ENCODE data around the gene ENGASE. TPM values are rescaled to one million over a fixed set of nuclear protein-coding genes. Genes with fewer than 3 reads are reported as not detected.

ENGASE gene
- total RNA-seq, 1 donor from 2014 or later: 51.5 TPM

DNA sequence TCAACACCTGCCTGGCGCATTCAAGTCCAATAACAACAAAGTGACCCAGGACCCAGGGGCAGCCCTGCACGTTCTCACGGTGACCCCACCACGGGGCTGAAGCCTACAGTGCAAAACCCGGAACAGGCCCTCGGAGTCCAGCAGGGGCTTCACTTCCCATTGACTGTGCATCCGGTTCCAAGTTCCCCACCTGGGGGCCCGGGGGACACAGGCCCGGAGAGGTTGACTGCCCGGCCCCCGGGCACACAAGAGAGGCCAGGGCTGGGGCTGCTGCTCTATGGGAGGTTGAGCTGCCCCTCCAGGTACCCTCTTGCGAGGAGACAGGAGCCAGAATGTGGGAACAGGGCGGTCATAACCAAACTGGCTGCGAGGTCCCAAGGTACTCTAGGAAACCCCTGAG is 31.3 kb downstream of the ENGASE start:
- Mint-ChIP-seq H3K36me3 (ENCODE audit: unreplicated experiment) (no peaks in the 10 kb centered on the region), H3K27me3 (ENCODE audit: unreplicated experiment) (peaks cover 12% of the 10 kb centered on the region), H3K4me1 (ENCODE audit: low read depth, unreplicated experiment) (peaks cover 4% of the 10 kb centered on the region), H3K9me3 (ENCODE audit: unreplicated experiment) (peaks cover 8% of the 10 kb centered on the region), H3K4me3 (ENCODE audit: unreplicated experiment) (no peak overlapping the region), H3K27ac (ENCODE audit: unreplicated experiment) (no peak overlapping the region)
- no peak for DNase-seq
- TF ChIP-seq, protein P1, sequence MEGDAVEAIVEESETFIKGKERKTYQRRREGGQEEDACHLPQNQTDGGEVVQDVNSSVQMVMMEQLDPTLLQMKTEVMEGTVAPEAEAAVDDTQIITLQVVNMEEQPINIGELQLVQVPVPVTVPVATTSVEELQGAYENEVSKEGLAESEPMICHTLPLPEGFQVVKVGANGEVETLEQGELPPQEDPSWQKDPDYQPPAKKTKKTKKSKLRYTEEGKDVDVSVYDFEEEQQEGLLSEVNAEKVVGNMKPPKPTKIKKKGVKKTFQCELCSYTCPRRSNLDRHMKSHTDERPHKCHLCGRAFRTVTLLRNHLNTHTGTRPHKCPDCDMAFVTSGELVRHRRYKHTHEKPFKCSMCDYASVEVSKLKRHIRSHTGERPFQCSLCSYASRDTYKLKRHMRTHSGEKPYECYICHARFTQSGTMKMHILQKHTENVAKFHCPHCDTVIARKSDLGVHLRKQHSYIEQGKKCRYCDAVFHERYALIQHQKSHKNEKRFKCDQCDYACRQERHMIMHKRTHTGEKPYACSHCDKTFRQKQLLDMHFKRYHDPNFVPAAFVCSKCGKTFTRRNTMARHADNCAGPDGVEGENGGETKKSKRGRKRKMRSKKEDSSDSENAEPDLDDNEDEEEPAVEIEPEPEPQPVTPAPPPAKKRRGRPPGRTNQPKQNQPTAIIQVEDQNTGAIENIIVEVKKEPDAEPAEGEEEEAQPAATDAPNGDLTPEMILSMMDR (IDR thresholded peaks at IDR 0.05; ENCODE audit: partially characterized antibody, unreplicated experiment): no peak

GRCh38 chr17:79106958-79107357 is 32.3 kb downstream of the ENGASE start:
- H3K27me3 Mint-ChIP-seq (ENCODE audit: unreplicated experiment): peaks cover 13% of the 10 kb centered on the region
- H3K9me3 Mint-ChIP-seq (ENCODE audit: unreplicated experiment): peaks cover 8% of the 10 kb centered on the region
- no peaks in the 10 kb centered on the region for H3K36me3 Mint-ChIP-seq (ENCODE audit: unreplicated experiment)
- H3K4me3 Mint-ChIP-seq (ENCODE audit: unreplicated experiment): no peak overlapping the region
- DNase-seq: no peak
- TF ChIP-seq, protein P1 (IDR thresholded peaks at IDR 0.05; ENCODE audit: partially characterized antibody, unreplicated experiment): no peak
- peaks cover 4% of the 10 kb centered on the region for H3K4me1 Mint-ChIP-seq (ENCODE audit: low read depth, unreplicated experiment)
- no peak overlapping the region for H3K27ac Mint-ChIP-seq (ENCODE audit: unreplicated experiment)

- no peak for DNase-seq
- no peak overlapping the region for H3K4me3 Mint-ChIP-seq (ENCODE audit: unreplicated experiment)
- H3K36me3 Mint-ChIP-seq (ENCODE audit: unreplicated experiment): no peaks in the 10 kb centered on the region
- peaks cover 11% of the 10 kb centered on the region for H3K27me3 Mint-ChIP-seq (ENCODE audit: unreplicated experiment)
- no peak overlapping the region for H3K27ac Mint-ChIP-seq (ENCODE audit: unreplicated experiment)
- TF ChIP-seq, protein P1 (IDR thresholded peaks at IDR 0.05; ENCODE audit: partially characterized antibody, unreplicated experiment): no peak
- H3K9me3 Mint-ChIP-seq (ENCODE audit: unreplicated experiment): peaks cover 8% of the 10 kb centered on the region
- H3K4me1 Mint-ChIP-seq (ENCODE audit: low read depth, unreplicated experiment): peaks cover 4% of the 10 kb centered on the region
Measured at GRCh38 chr17:79107499-79108231, 33.0 kb downstream of the ENGASE start.

DNA sequence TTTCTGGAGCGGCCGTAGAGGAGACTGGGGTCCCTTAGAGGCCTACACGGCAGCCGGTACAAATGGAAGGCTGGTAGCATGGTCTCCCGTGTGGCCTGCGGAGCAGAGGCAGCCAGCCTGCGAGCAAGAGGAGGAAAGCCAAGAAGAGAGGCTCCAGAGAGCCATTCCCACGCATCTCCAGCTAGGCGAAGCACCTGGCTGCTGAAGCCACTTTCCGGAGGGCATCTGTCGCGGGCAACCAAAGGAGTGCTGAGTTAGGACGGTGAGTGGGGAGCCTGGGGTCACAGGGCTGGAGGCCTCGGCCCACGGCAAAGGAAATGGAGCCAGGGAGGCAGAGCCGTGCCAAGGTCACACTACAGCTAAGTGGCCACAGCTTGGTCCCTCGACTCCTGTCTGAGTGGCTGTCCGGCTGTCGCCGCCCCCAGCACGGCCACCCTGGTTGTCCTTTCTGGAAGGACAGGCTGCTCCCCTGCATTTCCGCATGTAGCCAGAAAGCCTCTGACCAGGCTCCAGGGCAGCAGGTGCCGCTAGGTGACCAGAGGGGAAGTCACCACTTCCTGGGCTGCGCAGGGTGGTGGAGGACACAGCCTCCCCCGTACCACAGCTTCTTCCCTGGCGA is 33.7 kb downstream of the ENGASE start:
- Mint-ChIP-seq H3K4me3 (ENCODE audit: unreplicated experiment) (no peak overlapping the region), H3K4me1 (ENCODE audit: low read depth, unreplicated experiment) (peaks cover 2% of the 10 kb centered on the region)
- no peak for DNase-seq

More for the DNA sequence above, 33.7 kb downstream of the ENGASE start:
- peaks cover 8% of the 10 kb centered on the region for H3K9me3 Mint-ChIP-seq (ENCODE audit: unreplicated experiment)
- TF ChIP-seq, protein P1 (IDR thresholded peaks at IDR 0.05; ENCODE audit: partially characterized antibody, unreplicated experiment): no peak
- no peak overlapping the region for H3K27ac Mint-ChIP-seq (ENCODE audit: unreplicated experiment)
- no peaks in the 10 kb centered on the region for H3K36me3 Mint-ChIP-seq (ENCODE audit: unreplicated experiment)
- peaks cover 11% of the 10 kb centered on the region for H3K27me3 Mint-ChIP-seq (ENCODE audit: unreplicated experiment)
